NCI-H69 (cell line): ENCODE results near the gene ARID5B.
"Not testable (repeated sequence)": the region's sequence is repeated elsewhere in the genome, so short reads cannot be mapped to it uniquely, and the experiment has no call there.

Experiments used
- DNase-seq: peaks from one replicate; lab custom pipeline; 2025; lab: John Stamatoyannopoulos, UW

The ARID5B gene

GRCh38 chr10:62014510-62014909 lies 113.0 kb downstream of the ARID5B start:
- DNase-seq, result no peak

GRCh38 chr10:62015994-62016393 lies 114.5 kb downstream of the ARID5B start:
- peak; percentile 63 for DNase-seq

- no peak for DNase-seq
These were observed 115.4 kb downstream of the ARID5B start for GRCh38 chr10:62016623-62017490.

GRCh38 chr10:62017491-62017870 lies 116.0 kb downstream of the ARID5B start:
- DNase-seq, result no peak

GRCh38 chr10:62018131-62018911 lies 116.8 kb downstream of the ARID5B start:
- peak; percentile 81 for DNase-seq

GRCh38 chr10:62019013-62019684 lies 117.7 kb downstream of the ARID5B start:
- peak; percentile 73 for DNase-seq

GRCh38 chr10:62019685-62020359 lies 118.3 kb downstream of the ARID5B start:
- peak; percentile 85 for DNase-seq

- DNase-seq, result no peak
These were observed 119.7 kb downstream of the ARID5B start for GRCh38 chr10:62021128-62021665.

GRCh38 chr10:62021978-62022802 lies 120.7 kb downstream of the ARID5B start:
- DNase-seq, result no peak

GRCh38 chr10:62022830-62023229 lies 121.3 kb downstream of the ARID5B start:
- DNase-seq, result no peak

- no peak for DNase-seq
These were observed 121.8 kb downstream of the ARID5B start for GRCh38 chr10:62023329-62023728.

GRCh38 chr10:62024026-62024701 lies 122.7 kb downstream of the ARID5B start:
- DNase-seq, result no peak

GRCh38 chr10:62025134-62025794 lies 123.8 kb downstream of the ARID5B start:
- DNase-seq, result peak; percentile 60

GRCh38 chr10:62025901-62026879 lies 124.7 kb downstream of the ARID5B start:
- DNase-seq, result peak; percentile 31

GRCh38 chr10:62027841-62028501 lies 126.5 kb downstream of the ARID5B start:
- DNase-seq, result no peak

GRCh38 chr10:62028502-62028842 lies 127.0 kb downstream of the ARID5B start:
- not testable (repeated sequence) for DNase-seq

- no peak for DNase-seq
These were observed 127.9 kb downstream of the ARID5B start for GRCh38 chr10:62029401-62029800.

- no peak for DNase-seq
These were observed 130.0 kb downstream of the ARID5B start for GRCh38 chr10:62031507-62031906.
